Midbrain (tissue), 1 donor: ENCODE results near the gene CGB8.
A peak's percentile ranks its signal among the peaks of the same experiment; 100 is the strongest.
"Not testable (repeated sequence)": the region's sequence is repeated elsewhere in the genome, so short reads cannot be mapped to it uniquely, and the experiment has no call there.

Source experiments
- DNase-seq: peaks from one replicate; lab custom pipeline; 2025; lab: John Stamatoyannopoulos, UW

CGB8 gene

GRCh38 chr19:49030323-49030722, 18.6 kb downstream of the CGB8 start:
- DNase-seq, result not testable (repeated sequence)

- not testable (repeated sequence) for DNase-seq
These were observed 19.2 kb downstream of the CGB8 start for GRCh38 chr19:49029749-49030148.

GRCh38 chr19:49028686-49029085, 20.2 kb downstream of the CGB8 start:
- not testable (repeated sequence) for DNase-seq

- DNase-seq, result not testable (repeated sequence)
These were observed 23.3 kb downstream of the CGB8 start for GRCh38 chr19:49025599-49025998.

- DNase-seq, result not testable (repeated sequence)
These were observed 23.8 kb downstream of the CGB8 start for GRCh38 chr19:49025088-49025487.

GRCh38 chr19:49024233-49024632, 24.7 kb downstream of the CGB8 start, which contains the start of gene CGB3:
Gene CGB3, minus strand, starts transcription at chr19:49024333. Its CDS starts 362 bp downstream, at chr19:49023971.
- not testable (repeated sequence) for DNase-seq

GRCh38 chr19:49022116-49022515, 26.8 kb downstream of the CGB8 start:
- DNase-seq, result no peak

GRCh38 chr19:49020931-49021895, 27.7 kb downstream of the CGB8 start:
- no peak for DNase-seq

- no peak for DNase-seq
These were observed 28.6 kb downstream of the CGB8 start for GRCh38 chr19:49020342-49020741.

- DNase-seq, result peak; percentile 12
These were observed 29.5 kb downstream of the CGB8 start for GRCh38 chr19:49019242-49019932.

- DNase-seq, result not testable (repeated sequence)
These were observed 30.3 kb downstream of the CGB8 start for GRCh38 chr19:49018388-49019241.

- DNase-seq, result no peak
These were observed 31.1 kb downstream of the CGB8 start for GRCh38 chr19:49017666-49018351.

- no peak for DNase-seq
These were observed 31.8 kb downstream of the CGB8 start, which contains the start of gene LHB for GRCh38 chr19:49017041-49017665. Gene LHB, minus strand, starts transcription at chr19:49017091. Its CDS starts 10 bp downstream, at chr19:49017081.

GRCh38 chr19:49016067-49016839, 32.7 kb downstream of the CGB8 start:
- no peak for DNase-seq

- no peak for DNase-seq
These were observed 34.0 kb downstream of the CGB8 start for GRCh38 chr19:49014870-49015255.

- DNase-seq, result no peak
These were observed 34.6 kb downstream of the CGB8 start for GRCh38 chr19:49014123-49014869.

GRCh38 chr19:49011194-49011593, 37.7 kb downstream of the CGB8 start:
- no peak for DNase-seq

GRCh38 chr19:49010453-49010852, 38.5 kb downstream of the CGB8 start:
- no peak for DNase-seq

- no peak for DNase-seq
These were observed 39.1 kb downstream of the CGB8 start for GRCh38 chr19:49009828-49010227.
